Activated CD8-positive, alpha-beta T cell treated with anti-CD3 and anti-CD28 coated beads for 36 hours (primary cell): ENCODE measurements around the gene COMP. TPM values are rescaled to one million over a fixed set of nuclear protein-coding genes. Genes with fewer than 3 reads are reported as not detected.

Experiments used
- ATAC-seq: fragments of 200-7000 bp; cut with Tn5 transposase; one replicate; pipeline ENCODE4 v1.10.0; 2021; ENCODE audit warnings: mild to moderate bottlenecking, moderate library complexity
- CTCF ChIA-PET: fragments of 350-600 bp; sonication (Branson Sonifier 250); formaldehyde crosslinking; loops from one replicate; lab custom pipeline; 2021; ENCODE audit warnings: antibody characterized with exemption; lab: Charles Lee
- POLR2A ChIA-PET: fragments of 350-600 bp; sonication (Branson Sonifier 250); formaldehyde crosslinking; loops from one replicate; lab custom pipeline; 2021; ENCODE audit warnings: antibody characterized with exemption; lab: Charles Lee
- DNase-seq: peaks from one replicate; pipeline ENCODE4 v3.0.0-alpha.2; 2020
- H3K27ac Mint-ChIP-seq: one replicate; pipeline ENCODE4 v1.8.0; 2021; ENCODE audit warnings: mild to moderate bottlenecking, mixed read lengths
- H3K27me3 Mint-ChIP-seq: one replicate; pipeline ENCODE4 v1.8.0; 2021; ENCODE audit warnings: mixed read lengths
- H3K36me3 Mint-ChIP-seq: one replicate; pipeline ENCODE4 v1.8.0; 2021; ENCODE audit warnings: low read depth, mixed read lengths
- H3K4me1 Mint-ChIP-seq: one replicate; pipeline ENCODE4 v1.8.0; 2021; ENCODE audit warnings: low read depth, mixed read lengths
- H3K4me3 Mint-ChIP-seq: one replicate; pipeline ENCODE4 v1.8.0; 2021; ENCODE audit warnings: mild to moderate bottlenecking, moderate library complexity, mixed read lengths
- H3K9me3 Mint-ChIP-seq: one replicate; pipeline ENCODE4 v1.8.0; 2021; ENCODE audit warnings: mixed read lengths
- intact Hi-C: fragments of 100-400 bp; cut with micrococcal nuclease; formaldehyde crosslinking; loops from one replicate; pipeline ENCODE4 v1.10.0; 2022
- total RNA-seq, 2 experiments: library from RNA; stranded (reverse); gene quantifications; one replicate each; pipeline ENCODE4 v1.2.3, GENCODE V29; 2021
- TF ChIP-seq, protein P1 (sequence below): fragments of 200-600 bp; IDR thresholded peaks from one replicate; pipeline ENCODE4 v1.8.0; 2022; ENCODE audit warnings: antibody characterized with exemption, mild to moderate bottlenecking

Gene COMP
- total RNA-seq, 2 experiments from 2014 or later: not detected

DNA sequence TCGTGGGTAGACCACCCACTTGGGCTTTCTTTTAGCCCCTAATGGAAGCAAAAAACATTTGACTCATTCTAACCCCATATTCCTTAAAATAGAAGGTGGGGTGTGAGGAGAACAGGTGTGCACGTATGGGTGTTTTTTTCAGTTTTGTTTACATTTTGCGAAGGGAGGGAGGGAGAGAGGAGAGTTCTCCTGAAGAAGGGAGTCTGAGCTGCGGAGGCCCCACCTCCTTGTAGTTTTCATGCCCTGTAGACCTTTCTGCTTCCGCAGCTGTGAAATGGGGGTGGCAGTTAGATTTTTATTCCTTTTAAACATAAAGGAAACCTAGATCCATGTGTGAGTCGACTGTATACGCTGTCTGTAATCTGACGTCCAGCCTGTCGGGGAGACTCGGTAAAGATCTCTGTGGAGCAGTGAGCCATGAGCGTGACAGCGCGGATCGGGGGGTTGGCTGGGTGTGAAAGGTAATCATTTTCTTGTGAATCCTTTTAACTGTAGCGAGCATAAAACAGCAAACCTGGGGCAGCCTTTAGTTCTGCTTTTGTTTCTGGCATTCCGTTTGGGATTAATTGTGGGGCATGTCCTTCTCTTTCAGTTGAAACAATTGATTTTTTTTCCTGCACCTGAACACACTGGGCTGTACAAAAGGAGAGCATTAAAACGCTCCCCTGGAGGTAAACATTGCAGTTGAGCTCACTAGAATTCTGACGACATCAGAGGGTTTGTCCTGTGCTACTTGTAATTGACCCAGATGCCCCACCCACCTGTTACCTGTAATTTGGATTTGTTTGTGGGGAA is 42.9 kb upstream of the COMP start:
- ChIA-PET CTCF (interaction anchor here (1.0 to 8.4 kb wide), 3 partner anchors 9 to 372 kb away, joined by 3 to 84 read pairs (median 3); no protein-coding TSS in a partner anchor), POLR2A (interaction anchor here (0.6 to 1.3 kb wide), 5 partner anchors 12 to 199 kb away, joined by 3 to 5 read pairs (median 4); partner anchors contain the start of genes ARMC6 and SUGP2)
- Mint-ChIP-seq H3K36me3 (peaks cover 56% of the 10 kb centered on the region), H3K4me3 (peak overlapping the region; percentile 97), H3K27ac (peak overlapping the region; percentile 71), H3K9me3 (no peaks in the 10 kb centered on the region), H3K4me1 (peaks cover 43% of the 10 kb centered on the region), H3K27me3 (no peaks in the 10 kb centered on the region)
- intact Hi-C loops: loop anchor here (10.0 kb wide), 1 partner anchor 149 kb away; the partner anchor contains the start of gene CRTC1
- TF ChIP-seq, protein P1, sequence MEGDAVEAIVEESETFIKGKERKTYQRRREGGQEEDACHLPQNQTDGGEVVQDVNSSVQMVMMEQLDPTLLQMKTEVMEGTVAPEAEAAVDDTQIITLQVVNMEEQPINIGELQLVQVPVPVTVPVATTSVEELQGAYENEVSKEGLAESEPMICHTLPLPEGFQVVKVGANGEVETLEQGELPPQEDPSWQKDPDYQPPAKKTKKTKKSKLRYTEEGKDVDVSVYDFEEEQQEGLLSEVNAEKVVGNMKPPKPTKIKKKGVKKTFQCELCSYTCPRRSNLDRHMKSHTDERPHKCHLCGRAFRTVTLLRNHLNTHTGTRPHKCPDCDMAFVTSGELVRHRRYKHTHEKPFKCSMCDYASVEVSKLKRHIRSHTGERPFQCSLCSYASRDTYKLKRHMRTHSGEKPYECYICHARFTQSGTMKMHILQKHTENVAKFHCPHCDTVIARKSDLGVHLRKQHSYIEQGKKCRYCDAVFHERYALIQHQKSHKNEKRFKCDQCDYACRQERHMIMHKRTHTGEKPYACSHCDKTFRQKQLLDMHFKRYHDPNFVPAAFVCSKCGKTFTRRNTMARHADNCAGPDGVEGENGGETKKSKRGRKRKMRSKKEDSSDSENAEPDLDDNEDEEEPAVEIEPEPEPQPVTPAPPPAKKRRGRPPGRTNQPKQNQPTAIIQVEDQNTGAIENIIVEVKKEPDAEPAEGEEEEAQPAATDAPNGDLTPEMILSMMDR: no peak
- DNase-seq (peak; percentile 30), ATAC-seq (no peak)

DNA sequence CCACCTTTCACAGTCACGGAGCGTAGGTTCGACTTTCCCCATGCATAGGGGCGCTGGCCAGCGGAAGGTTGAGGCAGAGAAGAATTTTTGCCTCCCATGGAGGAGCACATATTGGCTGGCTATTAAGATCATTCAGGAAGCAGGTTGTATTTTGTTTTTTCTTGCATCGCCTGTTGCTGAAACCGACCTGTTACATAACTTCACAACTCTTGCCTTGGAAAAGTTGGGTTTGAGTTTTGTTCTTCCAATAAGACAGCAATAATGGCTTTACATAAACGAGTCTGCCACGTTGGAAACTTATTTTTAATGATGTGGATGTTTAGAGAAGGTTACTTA is 42.0 kb upstream of the COMP start:
- ATAC-seq (no peak), DNase-seq (no peak)
- POLR2A ChIA-PET: interaction anchor here (0.6 to 3.5 kb wide), 8 partner anchors 9 to 244 kb away, joined by 3 to 36 read pairs (median 4); partner anchors contain the start of genes ARMC6, COPE, DDX49 and REX1BD
- Mint-ChIP-seq H3K27me3 (no peaks in the 10 kb centered on the region), H3K36me3 (peaks cover 49% of the 10 kb centered on the region), H3K4me3 (peak overlapping the region; percentile 97), H3K27ac (peak overlapping the region; percentile 91), H3K4me1 (peaks cover 37% of the 10 kb centered on the region), H3K9me3 (no peaks in the 10 kb centered on the region)
- TF ChIP-seq, protein P1: no peak
- intact Hi-C loops: loop anchor here (10.0 kb wide), 1 partner anchor 148 kb away; the partner anchor contains the start of gene CRTC1
- CTCF ChIA-PET: interaction anchor here (1.3 to 8.4 kb wide), 4 partner anchors 8 to 34 kb away, joined by 3 to 84 read pairs (median 8); no protein-coding TSS in a partner anchor

DNA sequence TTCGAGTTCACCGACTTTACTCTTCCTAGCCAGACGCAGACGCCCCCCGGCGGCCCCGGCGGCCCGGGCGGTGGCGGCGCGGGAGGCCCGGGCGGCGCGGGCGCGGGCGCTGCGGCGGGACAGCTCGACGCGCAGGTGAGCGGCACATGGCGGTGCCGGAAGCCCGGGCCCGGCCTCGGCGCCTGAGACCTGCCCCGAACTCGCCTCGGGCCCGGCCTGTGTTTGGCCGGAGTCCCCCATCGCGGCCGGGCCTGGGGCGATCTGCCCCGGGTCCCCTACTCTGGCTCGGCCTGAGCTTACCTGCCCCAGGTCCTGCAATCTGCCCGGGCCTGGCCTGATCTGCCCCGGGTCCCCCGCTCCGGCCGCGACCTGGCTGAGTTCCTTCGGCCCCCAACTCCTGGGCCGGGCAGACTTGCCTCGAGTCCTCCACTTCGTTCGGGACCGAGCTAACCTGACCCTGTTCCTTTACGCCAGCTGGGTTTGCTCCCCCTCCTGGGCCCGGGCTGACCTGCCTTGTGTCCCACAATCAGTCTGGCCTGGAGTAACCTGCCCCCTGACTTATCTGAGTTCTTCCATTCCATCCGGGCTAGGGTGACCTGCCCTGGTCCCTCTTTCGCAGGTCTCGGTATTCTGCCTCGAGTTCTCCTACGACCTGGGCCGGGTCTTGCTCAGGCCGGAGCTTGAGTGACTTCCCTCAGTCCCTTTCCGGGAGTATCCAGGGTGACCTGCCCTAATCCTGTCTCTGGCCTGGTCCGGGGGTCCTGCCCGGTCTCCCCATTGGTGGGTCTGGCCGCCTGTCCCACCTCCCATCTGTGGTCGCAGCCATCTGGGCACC is 41.4 kb upstream of the COMP start:
- ATAC-seq: peak; percentile 50
- CTCF ChIA-PET: interaction anchor here (1.0 to 8.4 kb wide), 7 partner anchors 8 to 313 kb away, joined by 3 to 84 read pairs (median 5); partner anchors contain the start of gene REX1BD

DNA sequence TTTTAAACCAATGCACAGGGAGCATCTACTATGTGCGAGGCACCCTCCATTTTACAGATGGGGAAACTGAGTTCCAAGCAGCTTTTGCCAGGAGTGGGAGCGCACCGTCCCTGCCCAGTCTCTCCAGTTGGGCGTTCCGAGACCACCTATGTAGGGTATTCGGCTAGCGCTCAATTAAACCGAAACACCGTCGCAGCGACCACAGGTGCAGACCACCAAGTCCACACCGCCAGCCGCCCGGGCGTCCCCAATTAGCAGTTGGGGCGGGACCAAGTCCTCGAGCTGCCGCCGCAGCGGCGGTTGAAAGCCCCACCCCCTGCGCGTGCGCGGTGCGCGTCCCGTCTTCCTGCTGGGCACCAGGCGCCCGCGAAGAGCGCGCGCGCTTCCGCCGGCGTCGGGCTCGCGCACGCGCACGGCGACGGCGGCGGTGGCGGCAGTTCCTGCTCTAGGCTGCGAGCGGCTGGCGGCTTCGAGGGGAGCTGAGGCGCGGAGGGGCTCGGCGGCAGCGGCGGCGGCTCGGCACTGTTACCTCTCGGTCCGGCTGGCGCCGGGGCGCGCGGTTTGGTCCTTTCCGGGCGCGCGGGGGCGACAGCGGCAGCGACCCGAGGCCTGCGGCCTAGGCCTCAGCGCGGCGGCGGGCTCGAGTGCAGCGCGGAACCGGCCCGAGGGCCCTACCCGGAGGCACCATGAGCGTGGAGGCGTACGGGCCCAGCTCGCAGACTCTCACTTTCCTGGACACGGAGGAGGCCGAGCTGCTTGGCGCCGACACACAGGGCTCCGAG is 40.6 kb upstream of the COMP start, which contains the start of gene UPF1:
UPF1 (plus strand) TSS at position 436 of the 782 bp plus-strand sequence; CDS start at position 687, 251 bp downstream.
- DNase-seq (peak; percentile 96), ATAC-seq (peak; percentile 86)
- POLR2A ChIA-PET: interaction anchor here (0.5 to 3.5 kb wide), 15 partner anchors 10 to 315 kb away, joined by 3 to 36 read pairs (median 3); partner anchors contain the start of genes KXD1, REX1BD and UBA52
- intact Hi-C loops: loop anchor here (10.0 kb wide), 1 partner anchor 147 kb away; the partner anchor contains the start of gene CRTC1
- TF ChIP-seq, protein P1: no peak
- Mint-ChIP-seq H3K4me1 (peaks cover 30% of the 10 kb centered on the region), H3K36me3 (peaks cover 38% of the 10 kb centered on the region), H3K27ac (peak within 1 kb of the TSS; percentile 91), H3K27me3 (no peaks in the 10 kb centered on the region), H3K4me3 (peak within 1 kb of the TSS; percentile 97), H3K9me3 (no peaks in the 10 kb centered on the region)
- CTCF ChIA-PET: interaction anchor here (0.8 to 8.4 kb wide), 9 partner anchors 9 to 312 kb away, joined by 3 to 84 read pairs (median 3); partner anchors contain the start of gene REX1BD

More for the DNA sequence above, 41.4 kb upstream of the COMP start:
- Mint-ChIP-seq H3K4me1 (peaks cover 31% of the 10 kb centered on the region), H3K4me3 (peak overlapping the region; percentile 97), H3K27ac (peak overlapping the region; percentile 91), H3K9me3 (no peaks in the 10 kb centered on the region), H3K36me3 (peaks cover 44% of the 10 kb centered on the region), H3K27me3 (no peaks in the 10 kb centered on the region)
- intact Hi-C loops: loop anchor here (10.0 kb wide), 1 partner anchor 148 kb away; the partner anchor contains the start of gene CRTC1
- peak; percentile 53 for DNase-seq
- TF ChIP-seq, protein P1: no peak
- POLR2A ChIA-PET: interaction anchor here (0.6 to 3.5 kb wide), 17 partner anchors 10 to 316 kb away, joined by 3 to 36 read pairs (median 3); partner anchors contain the start of genes ARMC6, COPE, DDX49 and KXD1
